Spleen (tissue), 11 donors: ENCODE results near the gene TSEN15. TPM values are rescaled to one million over a fixed set of nuclear protein-coding genes. Genes with fewer than 3 reads are reported as not detected.
"Not testable (repeated sequence)": the region's sequence is repeated elsewhere in the genome, so short reads cannot be mapped to it uniquely, and the experiment has no call there.

Experiments
- DNase-seq: peaks from one replicate; pipeline ENCODE4 v3.0.0-alpha.2; 2020
- H3K27ac ChIP-seq, 8 donors: fragments of 200-600 bp; sonication (generic) in 7 of 8; 1 replicate in 4 of 8; 2 replicates in 4 of 8; pipeline versions ENCODE4 v1.5.0 to v1.8.0; 2016 to 2021; ENCODE audit warnings: inconsistent platforms in 4 of 8, mild to moderate bottlenecking in 4 of 8, moderate library complexity in 1 of 8
- H3K27me3 ChIP-seq, 7 donors: fragments of 200-600 bp; sonication (generic) in 6 of 7; replicated peaks in 1 of 7; 1 replicate in 4 of 7; 2 replicates in 3 of 7; pipeline versions ENCODE4 v1.5.0 to v1.8.0; 2016 to 2021; ENCODE audit warnings: inconsistent platforms in 3 of 7, mild to moderate bottlenecking in 1 of 7
- H3K36me3 ChIP-seq, 6 donors: fragments of 200-600 bp; sonication (generic) in 5 of 6; 1 replicate in 4 of 6; 2 replicates in 2 of 6; pipeline versions ENCODE4 v1.5.0 to v1.8.0; 2016 to 2021; ENCODE audit warnings: inconsistent platforms in 2 of 6
- H3K4me1 ChIP-seq, 6 donors: fragments of 200-600 bp; sonication (generic) in 5 of 6; 1 replicate in 3 of 6; 2 replicates in 3 of 6; pipeline versions ENCODE4 v1.5.0 to v1.8.0; 2016 to 2021; ENCODE audit warnings: inconsistent platforms in 3 of 6
- H3K4me3 ChIP-seq, 8 donors: fragments of 200-600 bp; sonication (generic) in 7 of 8; 1 replicate in 4 of 8; 2 replicates in 4 of 8; pipeline versions ENCODE4 v1.5.0 to v1.8.0; 2016 to 2021; ENCODE audit warnings: inconsistent platforms in 4 of 8, mild to moderate bottlenecking in 4 of 8, moderate library complexity in 2 of 8
- H3K9me3 ChIP-seq, 8 donors: fragments of 200-600 bp; sonication (generic) in 7 of 8; 1 replicate in 4 of 8; 2 replicates in 4 of 8; pipeline versions ENCODE4 v1.5.0 to v1.8.0; 2016 to 2021; ENCODE audit warnings: inconsistent platforms in 4 of 8
- CTCF ChIP-seq, 11 experiments: fragments of 200-600 bp in 7 of 11; fragments of 450-650 bp in 4 of 11; sonication (generic) in 4 of 11; IDR thresholded peaks in 8 of 11; conservative IDR thresholded peaks in 3 of 11; 1 replicate in 7 of 11; 2 replicates in 4 of 11; pipeline versions ENCODE4 v1.4.0 to v1.8.0; 2016 to 2021; ENCODE audit warnings: antibody characterized with exemption in 11 of 11, inconsistent platforms in 4 of 11, mild to moderate bottlenecking in 1 of 11
- POLR2A ChIP-seq, 3 donors: fragments of 450-650 bp; IDR thresholded peaks; one replicate each; pipeline ENCODE4 v1.5.1; 2017; ENCODE audit warnings: antibody characterized with exemption in 3 of 3, mild to moderate bottlenecking in 1 of 3
- POLR2AphosphoS5 ChIP-seq, 3 donors: sonication (generic); formaldehyde crosslinking; IDR thresholded peaks; one replicate each; pipeline ENCODE4 v1.5.1; 2017; ENCODE audit warnings: antibody characterized with exemption in 3 of 3
- WGBS, 5 donors: extraction: QIAGEN DNeasy Blood & Tissue Kit in 3 of 5; methylation state at CpG; one replicate each; pipeline versions ENCODE4 v1.1.5 to v1.1.7; 2013 to 2018; 5-methylcytosine and 5-hydroxymethylcytosine counted together
- intact Hi-C: fragments of 100-400 bp; cut with DNase I; formaldehyde crosslinking; loops from one replicate; pipeline ENCODE4 v1.15.0; 2023; ENCODE audit warnings: low total_unique reads
- polyA plus RNA-seq, 3 donors: library from polyadenylated mRNA; stranded (reverse); fragments of 200-250 nt; gene quantifications; one replicate each; pipeline ENCODE4 v1.2.1, GENCODE V29; 2013
- total RNA-seq, 7 donors: library from RNA; depleted of rRNA in 3 of 7; stranded (reverse); fragments of >200 nt in 3 of 7; fragmentation: NEBNext Ultra II Directional in 4 of 7; extraction: Animal tissue kit (Norgen Biotek cat#: 25700) in 4 of 7; gene quantifications; one replicate each; pipeline versions ENCODE4 v1.1.0 to v1.2.1, GENCODE V29; 2016 to 2021
- donor health status: healthy with polysubstance abuse.
- donor health status: DM: no; HTN: no; CAD: no; lungs with moderate emphysema.
- donor health status: DM: no; HTN: no; CAD: no.
- donor health status: Bipolar disorder and iron deficiency.
- donor health status: healthy.
- donor health status: DM: no; HTN: no; CAD: no.
- donor health status: DM: yes; HTN: yes; CAD: no.

TSEN15 gene
- total and polyA plus RNA-seq, 10 donors, result 14.7 to 47.7 (median 23.7) TPM

DNA sequence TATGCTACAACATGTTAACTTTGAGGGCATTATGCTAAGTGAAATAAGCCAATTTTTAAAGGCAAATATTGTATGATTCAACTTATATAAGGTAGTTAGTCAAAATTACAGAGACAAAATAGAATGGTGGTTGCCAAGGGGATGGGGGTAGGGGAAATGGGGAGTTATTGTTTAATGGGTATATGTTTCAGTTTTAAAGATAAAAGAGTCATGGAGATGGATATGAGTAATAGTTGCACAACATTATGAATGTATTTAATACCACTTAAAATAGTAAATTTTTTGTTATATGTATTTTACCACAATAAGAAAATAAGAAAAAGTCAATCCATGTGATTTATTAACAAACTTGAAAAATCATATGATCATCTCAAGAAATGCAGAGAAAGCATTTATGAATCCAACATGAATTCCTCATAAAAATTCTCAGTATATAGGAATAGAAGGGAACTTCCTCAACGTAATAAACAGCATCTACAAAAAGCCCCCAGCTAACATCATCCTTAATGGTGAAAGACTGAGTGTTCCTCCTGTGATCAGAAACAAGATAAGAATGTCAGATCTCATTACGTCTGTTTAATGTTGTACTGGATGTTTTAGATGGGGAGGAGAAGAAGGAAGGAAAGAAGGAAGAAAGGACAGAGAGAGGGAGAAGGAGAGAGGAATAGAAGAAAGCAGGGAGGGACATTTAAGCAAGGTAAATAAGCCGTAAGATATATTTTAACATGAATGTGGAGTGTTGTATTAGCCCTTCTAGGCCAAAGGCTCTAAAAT lies 6.7 kb upstream of the TSEN15 start:
- no peaks in the 10 kb centered on the region for H3K4me1 ChIP-seq
- H3K4me3 ChIP-seq, result no peak overlapping the region
- H3K9me3 ChIP-seq, result no peaks in the 10 kb centered on the region
- no peak for DNase-seq
- H3K27ac ChIP-seq, result no peak overlapping the region
- intact Hi-C loops, result no loop called here
- H3K36me3 ChIP-seq, result no peaks in the 10 kb centered on the region
- TF ChIP-seq CTCF (IDR thresholded peaks at IDR 0.05 in 8 of 11, conservative IDR thresholded peaks at IDR 0.05 in 3 of 11) (no peak), POLR2A (IDR thresholded peaks at IDR 0.05) (no peak)
- WGBS, 5 donors, result 68 to 85% (median 74%) methylated on average over 3 of the region's 3 CpGs
- H3K27me3 ChIP-seq, result peaks cover 0 to 14% (median 0%) of the 10 kb centered on the region in 7 donors

DNA sequence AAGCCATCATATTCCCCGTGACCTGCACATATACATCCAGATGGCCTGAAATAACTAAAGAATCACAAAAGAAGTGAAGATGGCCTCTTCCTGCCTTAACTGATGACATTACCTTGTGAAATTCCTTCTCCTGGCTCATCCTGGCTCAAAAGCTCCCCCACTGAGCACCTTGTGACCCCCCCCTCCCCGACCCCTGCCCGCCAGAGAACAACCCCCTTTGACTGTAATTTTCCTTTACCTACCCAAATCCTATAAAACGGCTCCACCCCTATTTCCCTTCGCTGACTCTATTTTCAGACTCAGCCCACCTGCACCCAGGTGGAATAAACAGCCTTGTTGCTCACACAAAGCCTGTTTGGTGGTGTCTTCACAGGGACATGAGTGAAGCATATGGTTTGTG lies 4.0 kb upstream of the TSEN15 start:
- H3K9me3 ChIP-seq, intact Hi-C loops, H3K4me3 ChIP-seq, H3K36me3 ChIP-seq, H3K27ac ChIP-seq, H3K27me3 ChIP-seq, DNase-seq: not testable (repeated sequence)
- WGBS, 5 donors, result 74 to 93% (median 88%) methylated on average over 5 of the region's 5 CpGs
- H3K4me1 ChIP-seq, result peaks cover 5 to 19% (median 13%) of the 10 kb centered on the region in 6 donors

DNA sequence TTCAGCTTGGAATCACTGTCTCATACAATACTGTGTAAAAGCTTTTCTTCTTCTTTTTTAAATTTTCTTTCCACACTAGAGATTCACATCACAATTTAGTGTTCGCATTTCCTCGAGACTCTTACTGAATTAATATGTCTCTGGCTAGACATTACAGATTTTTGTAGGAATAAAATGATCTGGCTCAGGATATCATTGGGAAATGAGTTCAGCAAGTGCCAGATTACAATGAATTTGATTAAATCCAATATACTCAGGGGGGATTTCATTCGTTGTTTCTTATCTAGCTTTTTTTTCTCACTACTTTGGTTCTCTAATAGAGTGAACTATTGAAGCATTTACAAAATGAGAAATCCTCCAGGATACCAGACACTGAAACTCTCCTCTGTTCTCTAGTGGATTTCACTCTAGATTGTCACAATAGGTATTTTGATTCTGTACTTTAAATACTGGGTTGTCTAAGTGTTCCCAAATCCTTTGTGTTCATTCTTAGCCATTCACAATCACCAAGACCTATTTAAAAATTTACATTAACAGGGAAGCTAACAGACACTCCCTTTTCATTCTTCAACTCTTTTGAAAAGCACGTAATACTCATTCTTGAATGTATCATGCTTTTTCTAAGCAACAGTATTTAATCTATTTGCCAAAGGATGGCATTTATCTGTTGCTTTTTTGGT lies 2.8 kb upstream of the TSEN15 start:
- no peak for TF ChIP-seq POLR2AphosphoS5 (IDR thresholded peaks at IDR 0.05)
- TF ChIP-seq POLR2A (IDR thresholded peaks at IDR 0.05), result no peak
- no peak for TF ChIP-seq CTCF (IDR thresholded peaks at IDR 0.05 in 8 of 11, conservative IDR thresholded peaks at IDR 0.05 in 3 of 11)
- Histone ChIP-seq H3K4me1 (peaks cover 11 to 31% (median 24%) of the 10 kb centered on the region in 6 donors), H3K36me3 (no peaks in the 10 kb centered on the region), H3K9me3 (no peaks in the 10 kb centered on the region), H3K27me3 (peaks cover 0 to 8% (median 0%) of the 10 kb centered on the region in 7 donors), H3K27ac (no peak overlapping the region), H3K4me3 (no peak overlapping the region)
- 66 to 80% (median 70%) methylated on average over 4 of the region's 4 CpGs for WGBS, 5 donors
- DNase-seq, result no peak
- intact Hi-C loops, result no loop called here

- Histone ChIP-seq H3K4me1 (peaks cover 11 to 37% (median 29%) of the 10 kb centered on the region in 6 donors), H3K27me3 (peaks cover 0 to 8% (median 0%) of the 10 kb centered on the region in 7 donors), H3K36me3 (peaks cover 0 to under 1% (median 0%) of the 10 kb centered on the region in 6 donors), H3K4me3 (no peak overlapping the region), H3K9me3 (no peaks in the 10 kb centered on the region), H3K27ac (no peak overlapping the region)
- no peak for TF ChIP-seq CTCF (IDR thresholded peaks at IDR 0.05 in 8 of 11, conservative IDR thresholded peaks at IDR 0.05 in 3 of 11)
- no peak for TF ChIP-seq POLR2A (IDR thresholded peaks at IDR 0.05)
- intact Hi-C loops, result no loop called here
- WGBS, 5 donors, result 83 to 95% (median 92%) methylated on average over 2 of the region's 2 CpGs
- no peak for DNase-seq
Observed at GRCh38 chr1:184049291-184049690, 2.2 kb upstream of the TSEN15 start.
